Measurements from ENCODE around the gene EXOC7. TPM values are rescaled to one million over a fixed set of nuclear protein-coding genes. Genes with fewer than 3 reads are reported as not detected.

Gene EXOC7
- total RNA-seq, 4 donors from 2014 or later: 34.7 to 118 (median 109) TPM

DNA sequence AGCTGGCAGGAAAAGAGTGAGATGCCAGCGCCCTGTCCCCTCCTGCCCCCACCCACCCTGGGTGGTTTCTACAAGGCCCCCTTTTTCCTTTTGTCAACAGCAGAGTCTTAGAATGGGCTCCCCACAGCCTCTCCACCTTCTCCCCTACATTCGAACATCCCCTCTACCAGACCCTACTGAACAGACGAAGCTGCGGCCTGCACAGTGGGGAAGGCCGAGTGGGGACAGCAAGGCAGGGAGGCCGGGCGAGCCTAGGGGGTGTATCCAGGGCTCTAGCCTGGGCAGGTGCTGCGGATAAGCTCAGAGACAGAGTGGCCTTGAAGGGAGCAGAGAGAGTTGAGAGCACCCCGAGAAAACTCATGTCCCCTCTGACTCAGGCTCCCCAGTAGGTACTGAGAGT lies 17.2 kb downstream of the EXOC7 start:
- H3K36me3 ChIP-seq: no peaks in the 10 kb centered on the region
- DNase-seq: no peak
- no peak overlapping the region for H3K27ac ChIP-seq
- no peaks in the 10 kb centered on the region for H3K27me3 ChIP-seq
- no peak for TF ChIP-seq POLR2A (IDR thresholded peaks at IDR 0.05)
- TF ChIP-seq, protein P1, sequence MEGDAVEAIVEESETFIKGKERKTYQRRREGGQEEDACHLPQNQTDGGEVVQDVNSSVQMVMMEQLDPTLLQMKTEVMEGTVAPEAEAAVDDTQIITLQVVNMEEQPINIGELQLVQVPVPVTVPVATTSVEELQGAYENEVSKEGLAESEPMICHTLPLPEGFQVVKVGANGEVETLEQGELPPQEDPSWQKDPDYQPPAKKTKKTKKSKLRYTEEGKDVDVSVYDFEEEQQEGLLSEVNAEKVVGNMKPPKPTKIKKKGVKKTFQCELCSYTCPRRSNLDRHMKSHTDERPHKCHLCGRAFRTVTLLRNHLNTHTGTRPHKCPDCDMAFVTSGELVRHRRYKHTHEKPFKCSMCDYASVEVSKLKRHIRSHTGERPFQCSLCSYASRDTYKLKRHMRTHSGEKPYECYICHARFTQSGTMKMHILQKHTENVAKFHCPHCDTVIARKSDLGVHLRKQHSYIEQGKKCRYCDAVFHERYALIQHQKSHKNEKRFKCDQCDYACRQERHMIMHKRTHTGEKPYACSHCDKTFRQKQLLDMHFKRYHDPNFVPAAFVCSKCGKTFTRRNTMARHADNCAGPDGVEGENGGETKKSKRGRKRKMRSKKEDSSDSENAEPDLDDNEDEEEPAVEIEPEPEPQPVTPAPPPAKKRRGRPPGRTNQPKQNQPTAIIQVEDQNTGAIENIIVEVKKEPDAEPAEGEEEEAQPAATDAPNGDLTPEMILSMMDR (IDR thresholded peaks at IDR 0.05): no peak
- no peak overlapping the region for H3K4me3 ChIP-seq
- H3K4me1 ChIP-seq: no peaks in the 10 kb centered on the region
- no peaks in the 10 kb centered on the region for H3K9me3 ChIP-seq
- intact Hi-C loops (cut with DNase I; ENCODE audit: low total_unique reads): no loop called here

DNA sequence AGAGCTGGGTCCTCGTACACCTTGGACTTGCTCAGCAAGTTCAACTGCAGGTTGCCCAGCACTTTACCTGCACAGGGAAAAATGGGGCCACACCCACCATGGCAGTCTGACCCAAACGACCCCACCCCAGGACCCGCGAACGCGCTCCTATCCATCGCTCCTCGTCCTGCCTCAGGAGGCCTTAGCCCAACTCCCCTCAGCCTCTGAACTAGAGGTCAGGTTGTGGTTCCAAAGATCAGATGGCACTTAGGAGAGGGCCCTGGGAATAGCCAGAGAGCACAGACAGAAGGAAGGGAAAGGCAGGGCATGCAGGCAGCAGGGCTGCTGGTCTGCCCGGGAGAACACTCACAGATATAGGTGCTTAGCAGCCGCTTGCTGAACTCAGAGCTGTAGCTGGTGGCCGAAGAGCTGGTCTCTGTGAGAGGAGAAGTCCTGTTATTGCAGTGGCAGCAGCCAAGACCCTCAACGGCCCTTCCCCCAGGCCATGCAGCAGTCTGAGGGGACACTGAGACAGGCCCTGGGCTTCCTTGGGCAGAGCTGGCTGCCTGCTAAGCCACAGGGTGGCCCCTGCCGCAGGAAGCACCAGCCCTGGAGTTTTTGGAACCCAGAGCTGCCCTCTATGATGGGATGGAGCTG lies 17.7 kb downstream of the EXOC7 start:
- no peak overlapping the region for H3K4me3 ChIP-seq
- TF ChIP-seq, protein P1 (IDR thresholded peaks at IDR 0.05): no peak
- no peak for TF ChIP-seq POLR2A (IDR thresholded peaks at IDR 0.05)
- no peaks in the 10 kb centered on the region for H3K27me3 ChIP-seq
- H3K9me3 ChIP-seq: no peaks in the 10 kb centered on the region
- no peaks in the 10 kb centered on the region for H3K4me1 ChIP-seq
- intact Hi-C loops (cut with DNase I; ENCODE audit: low total_unique reads): no loop called here
- DNase-seq: no peak
- no peak overlapping the region for H3K27ac ChIP-seq
- no peaks in the 10 kb centered on the region for H3K36me3 ChIP-seq

DNA sequence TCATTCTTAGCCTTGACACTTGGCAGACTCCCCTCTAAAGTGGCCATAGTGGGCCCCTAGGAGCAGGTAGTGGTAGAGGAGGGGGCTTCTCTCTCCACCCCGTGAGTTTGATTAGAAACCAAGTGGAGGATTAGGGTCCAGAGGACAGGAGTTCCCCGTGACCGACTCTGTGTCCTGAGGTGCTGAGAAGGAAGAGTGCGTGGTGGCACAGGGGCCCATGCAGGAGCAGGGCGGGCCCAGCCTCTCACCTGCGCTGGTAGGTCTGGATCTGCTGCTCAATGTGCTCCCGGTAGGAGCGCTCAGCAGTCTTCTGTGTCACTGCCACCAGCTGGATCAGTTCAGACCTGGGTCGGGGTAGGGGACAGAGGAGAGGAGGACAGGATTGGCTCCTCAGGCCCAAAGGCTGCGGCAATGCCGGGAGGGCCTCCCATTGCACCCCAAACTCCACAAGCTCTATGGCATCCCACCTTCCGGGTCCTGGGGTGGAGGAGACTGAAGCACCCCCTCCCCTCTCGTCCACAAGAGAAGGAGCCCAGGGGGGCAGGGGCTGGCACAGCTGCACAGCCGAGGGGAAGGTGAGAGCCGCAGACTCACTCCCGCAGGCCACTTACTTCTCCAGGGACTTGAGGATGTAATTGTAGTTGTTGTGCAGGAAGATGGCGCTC lies 18.4 kb downstream of the EXOC7 start:
- no peak for DNase-seq
- TF ChIP-seq, protein P1 (IDR thresholded peaks at IDR 0.05): no peak
- no peak for TF ChIP-seq POLR2A (IDR thresholded peaks at IDR 0.05)
- no peaks in the 10 kb centered on the region for H3K9me3 ChIP-seq
- no peaks in the 10 kb centered on the region for H3K36me3 ChIP-seq
- no peaks in the 10 kb centered on the region for H3K27me3 ChIP-seq
- intact Hi-C loops (cut with DNase I; ENCODE audit: low total_unique reads): no loop called here
- no peak overlapping the region for H3K27ac ChIP-seq
- no peaks in the 10 kb centered on the region for H3K4me1 ChIP-seq
- no peak overlapping the region for H3K4me3 ChIP-seq

DNA sequence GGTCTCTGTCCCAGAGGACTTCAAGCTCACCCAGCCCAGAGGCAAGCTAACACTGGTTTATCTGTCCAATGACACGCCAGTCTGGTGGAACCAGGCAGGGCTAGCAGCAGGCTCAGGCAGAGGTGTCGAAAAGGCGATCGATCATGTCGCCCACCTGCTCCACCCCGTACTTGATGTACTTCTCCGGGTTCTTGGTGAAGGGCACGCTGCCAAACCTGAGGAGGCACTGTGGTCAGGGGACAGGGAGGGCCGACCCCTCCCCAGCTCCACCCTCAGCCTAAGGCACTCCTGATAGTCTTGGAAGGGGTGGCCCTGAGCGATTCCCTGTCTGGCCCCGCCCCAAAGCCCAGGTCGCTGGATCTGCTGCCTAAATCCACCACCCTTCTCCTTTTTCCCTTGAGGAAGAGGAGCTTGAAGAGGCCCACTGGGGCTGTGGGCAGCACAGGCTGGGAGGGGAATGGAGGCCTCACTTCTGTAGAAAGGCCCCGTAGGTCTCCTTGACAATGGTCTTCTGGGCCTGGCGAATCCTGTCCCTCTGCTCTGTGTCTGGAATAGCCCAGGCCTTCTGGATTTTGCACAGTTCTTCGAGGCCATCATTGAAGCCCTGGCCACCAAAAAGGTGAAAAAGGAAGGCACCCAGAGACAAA lies 19.9 kb downstream of the EXOC7 start:
- TF ChIP-seq, protein P1 (IDR thresholded peaks at IDR 0.05): no peak
- no peak for TF ChIP-seq POLR2A (IDR thresholded peaks at IDR 0.05)
- Histone ChIP-seq H3K27me3 (peaks cover 0 to 5% of the 10 kb centered on the region in 2 donors), H3K27ac (no peak overlapping the region), H3K4me1 (no peaks in the 10 kb centered on the region), H3K4me3 (no peak overlapping the region), H3K9me3 (no peaks in the 10 kb centered on the region), H3K36me3 (no peaks in the 10 kb centered on the region)
- DNase-seq: no peak
- intact Hi-C loops (cut with DNase I; ENCODE audit: low total_unique reads): no loop called here
